H9 (cell line): Measurements from ENCODE around the gene FOXJ3. TPM values are rescaled to one million over a fixed set of nuclear protein-coding genes. Genes with fewer than 3 reads are reported as not detected.

Source experiments
- DNase-seq: peaks from one replicate; pipeline ENCODE4 v3.0.0-alpha.2; 2017
- H2AFZ ChIP-seq: one replicate; pipeline ENCODE4 v1.6.1; 2013; ENCODE audit warnings: mild to moderate bottlenecking, low read length, control low read depth, moderate library complexity
- H2AK5ac ChIP-seq: 2 replicates; pipeline ENCODE4 v1.6.1; 2013; ENCODE audit warnings: low read length, control low read depth, mixed read lengths; ENCODE audit not compliant: insufficient read length
- H2BK120ac ChIP-seq: one replicate; pipeline ENCODE4 v1.6.1; 2013; ENCODE audit warnings: low read depth, mild to moderate bottlenecking, low read length, control low read depth, inconsistent platforms; ENCODE audit not compliant: poor library complexity, severe bottlenecking
- H2BK12ac ChIP-seq: 2 replicates; pipeline ENCODE4 v1.6.1; 2013; ENCODE audit warnings: low read length, control low read depth, mixed read lengths, low read depth; ENCODE audit not compliant: insufficient read length
- H2BK15ac ChIP-seq: 2 replicates; pipeline ENCODE4 v1.6.1; 2013; ENCODE audit warnings: low read depth, low read length, control low read depth
- H2BK20ac ChIP-seq: one replicate; pipeline ENCODE4 v1.6.1; 2013; ENCODE audit warnings: low read depth, mild to moderate bottlenecking, low read length, control low read depth, inconsistent platforms; ENCODE audit not compliant: poor library complexity, severe bottlenecking
- H2BK5ac ChIP-seq: 2 replicates; pipeline ENCODE4 v1.6.1; 2013; ENCODE audit warnings: low read length, control low read depth, mixed read lengths; ENCODE audit not compliant: insufficient read length
- H3K14ac ChIP-seq: 2 replicates; pipeline ENCODE4 v1.6.1; 2013; ENCODE audit warnings: low read length, control low read depth; ENCODE audit not compliant: insufficient read depth
- H3K18ac ChIP-seq: 2 replicates; pipeline ENCODE4 v1.6.1; 2013; ENCODE audit warnings: low read depth, mild to moderate bottlenecking, mixed read lengths, low read length, control low read depth; ENCODE audit not compliant: insufficient read length
- H3K23ac ChIP-seq: 2 replicates; pipeline ENCODE4 v1.6.1; 2013; ENCODE audit warnings: low read length, control low read depth, mixed read lengths, low read depth; ENCODE audit not compliant: insufficient read length
- H3K23me2 ChIP-seq: 2 replicates; pipeline ENCODE4 v1.6.1; 2013; ENCODE audit warnings: low read depth, mild to moderate bottlenecking, mixed read lengths, low read length, control low read depth; ENCODE audit not compliant: insufficient read length, poor library complexity, severe bottlenecking
- H3K27ac ChIP-seq: 2 replicates; pipeline ENCODE4 v1.5.1; 2013; ENCODE audit warnings: low read length, control low read depth, mixed read lengths, low read depth; ENCODE audit not compliant: insufficient read length
- H3K27me3 ChIP-seq: 2 replicates; pipeline ENCODE4 v1.6.1; 2013; ENCODE audit warnings: low read length, control low read depth, inconsistent platforms; ENCODE audit not compliant: insufficient read depth
- H3K4ac ChIP-seq: 2 replicates; pipeline ENCODE4 v1.6.1; 2013; ENCODE audit warnings: low read depth, mild to moderate bottlenecking, control low read depth, inconsistent platforms, low read length, moderate library complexity
- H3K4me1 ChIP-seq: 2 replicates; pipeline ENCODE4 v1.6.1; 2013; ENCODE audit warnings: low read length, control low read depth, inconsistent platforms; ENCODE audit not compliant: insufficient read depth
- H3K4me2 ChIP-seq: 2 replicates; pipeline ENCODE4 v1.6.1; 2013; ENCODE audit warnings: low read length, control low read depth, mixed read lengths; ENCODE audit not compliant: insufficient read length, insufficient read depth
- H3K56ac ChIP-seq: 2 replicates; pipeline ENCODE4 v1.6.1; 2013; ENCODE audit warnings: low read depth, mild to moderate bottlenecking, mixed read lengths, low read length, control low read depth; ENCODE audit not compliant: insufficient read length
- H3K79me1 ChIP-seq: 2 replicates; pipeline ENCODE4 v1.6.1; 2013; ENCODE audit warnings: low read depth, mild to moderate bottlenecking, moderate library complexity, low read length, control low read depth, inconsistent platforms; ENCODE audit not compliant: insufficient read depth, poor library complexity, severe bottlenecking
- H3K79me2 ChIP-seq: 2 replicates; pipeline ENCODE4 v1.6.1; 2013; ENCODE audit warnings: low read length, control low read depth, inconsistent platforms; ENCODE audit not compliant: insufficient read depth
- H3K9ac ChIP-seq: 2 replicates; pipeline ENCODE4 v1.6.1; 2013; ENCODE audit warnings: low read length, control low read depth, mixed read lengths; ENCODE audit not compliant: insufficient read length; ENCODE audit errors: extremely low read depth
- H3K9me3 ChIP-seq: one replicate; pipeline ENCODE4 v1.6.1; 2013; ENCODE audit warnings: low read depth, low read length, inconsistent platforms; ENCODE audit not compliant: control insufficient read depth
- H3T11ph ChIP-seq: one replicate; pipeline ENCODE4 v1.6.1; 2013; ENCODE audit warnings: mild to moderate bottlenecking, low read length, control low read depth, inconsistent platforms
- H4K20me1 ChIP-seq: one replicate; pipeline ENCODE4 v1.6.1; 2013; ENCODE audit not compliant: control insufficient read depth, insufficient read length, insufficient read depth
- H4K5ac ChIP-seq: 2 replicates; pipeline ENCODE4 v1.6.1; 2013; ENCODE audit warnings: low read depth, mild to moderate bottlenecking, mixed read lengths, low read length, control low read depth; ENCODE audit not compliant: insufficient read length
- H4K8ac ChIP-seq: replicated peaks from 2 replicates; pipeline ENCODE4 v1.6.1; 2013; ENCODE audit warnings: low read length, control low read depth, mixed read lengths, low read depth; ENCODE audit not compliant: insufficient read length
- H4K91ac ChIP-seq: 2 replicates; pipeline ENCODE4 v1.6.1; 2013; ENCODE audit warnings: low read depth, mild to moderate bottlenecking, moderate library complexity, mixed read lengths, low read length, control low read depth; ENCODE audit not compliant: insufficient read length
- H3K27ac Mint-ChIP-seq, 3 experiments: 2 replicates in 2 of 3; 3 replicates in 1 of 3; pipeline ENCODE4 v1.8.0; 2020 to 2021; ENCODE audit warnings: mixed read lengths in 3 of 3, mild to moderate bottlenecking in 1 of 3, moderate library complexity in 1 of 3
- H3K27me3 Mint-ChIP-seq: 2 replicates; pipeline ENCODE4 v1.8.0; 2021; ENCODE audit warnings: low read depth, mild to moderate bottlenecking, moderate library complexity, mixed read lengths
- H3K36me3 Mint-ChIP-seq, 3 experiments: 2 replicates in 2 of 3; 3 replicates in 1 of 3; pipeline ENCODE4 v1.8.0; 2020 to 2021; ENCODE audit warnings: low read depth in 3 of 3, mixed read lengths in 3 of 3; ENCODE audit not compliant: insufficient read depth in 1 of 3
- H3K4me1 Mint-ChIP-seq, 2 experiments: 2 replicates each; pipeline ENCODE4 v1.8.0; 2020; ENCODE audit warnings: mixed read lengths in 2 of 2
- H3K4me3 Mint-ChIP-seq, 2 experiments: 2 replicates in 1 of 2; 3 replicates in 1 of 2; pipeline ENCODE4 v1.8.0; 2020 to 2021; ENCODE audit warnings: mild to moderate bottlenecking in 2 of 2, mixed read lengths in 2 of 2, moderate library complexity in 1 of 2
- H3K9me3 Mint-ChIP-seq, 2 experiments: 2 replicates in 1 of 2; 3 replicates in 1 of 2; pipeline ENCODE4 v1.8.0; 2020; ENCODE audit warnings: mild to moderate bottlenecking in 2 of 2, mixed read lengths in 2 of 2, moderate library complexity in 1 of 2
- total RNA-seq: library from RNA; stranded (reverse); gene quantifications from 2 replicates; pipeline ENCODE4 v1.2.1, GENCODE V29; 2021
- TF ChIP-seq, protein P1 (sequence below): fragments of 200-600 bp; sonication (generic); conservative IDR thresholded peaks from 3 replicates; pipeline ENCODE4 v1.8.0; 2021; ENCODE audit warnings: antibody characterized with exemption, mild to moderate bottlenecking

Gene FOXJ3
- total RNA-seq, 1 experiment from 2014 or later: 49.9 TPM

GRCh38 chr1:42370876-42371549, 36.0 kb upstream of the FOXJ3 start:
- no peaks in the 10 kb centered on the region for H3K36me3 Mint-ChIP-seq
- no peak overlapping the region for H3K4ac ChIP-seq
- peaks cover 8% of the 10 kb centered on the region in 2 experiments; a peak in 1 of 4 replicates for H3K4me1 Mint-ChIP-seq
- no peak overlapping the region for H2BK120ac ChIP-seq
- no peak overlapping the region for H4K91ac ChIP-seq
- no peak overlapping the region for H3T11ph ChIP-seq
- no peak overlapping the region for H3K27ac ChIP-seq
- no peaks in the 10 kb centered on the region for H3K9me3 ChIP-seq
- no peak overlapping the region for H3K14ac ChIP-seq
- H2BK20ac ChIP-seq: no peak overlapping the region
- no peak overlapping the region; a peak in 1 of 7 replicates for H3K27ac Mint-ChIP-seq
- no peak for DNase-seq
- no peak overlapping the region for H4K5ac ChIP-seq
- H3K23me2 ChIP-seq: no peaks in the 10 kb centered on the region
- no peaks in the 10 kb centered on the region for H3K4me1 ChIP-seq
- no peaks in the 10 kb centered on the region for H3K9me3 Mint-ChIP-seq
- TF ChIP-seq, protein P1, sequence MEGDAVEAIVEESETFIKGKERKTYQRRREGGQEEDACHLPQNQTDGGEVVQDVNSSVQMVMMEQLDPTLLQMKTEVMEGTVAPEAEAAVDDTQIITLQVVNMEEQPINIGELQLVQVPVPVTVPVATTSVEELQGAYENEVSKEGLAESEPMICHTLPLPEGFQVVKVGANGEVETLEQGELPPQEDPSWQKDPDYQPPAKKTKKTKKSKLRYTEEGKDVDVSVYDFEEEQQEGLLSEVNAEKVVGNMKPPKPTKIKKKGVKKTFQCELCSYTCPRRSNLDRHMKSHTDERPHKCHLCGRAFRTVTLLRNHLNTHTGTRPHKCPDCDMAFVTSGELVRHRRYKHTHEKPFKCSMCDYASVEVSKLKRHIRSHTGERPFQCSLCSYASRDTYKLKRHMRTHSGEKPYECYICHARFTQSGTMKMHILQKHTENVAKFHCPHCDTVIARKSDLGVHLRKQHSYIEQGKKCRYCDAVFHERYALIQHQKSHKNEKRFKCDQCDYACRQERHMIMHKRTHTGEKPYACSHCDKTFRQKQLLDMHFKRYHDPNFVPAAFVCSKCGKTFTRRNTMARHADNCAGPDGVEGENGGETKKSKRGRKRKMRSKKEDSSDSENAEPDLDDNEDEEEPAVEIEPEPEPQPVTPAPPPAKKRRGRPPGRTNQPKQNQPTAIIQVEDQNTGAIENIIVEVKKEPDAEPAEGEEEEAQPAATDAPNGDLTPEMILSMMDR: no peak
- peaks cover 20% of the 10 kb centered on the region for H3K27me3 Mint-ChIP-seq
- H2AK5ac ChIP-seq: no peak overlapping the region
- no peak overlapping the region for H3K23ac ChIP-seq
- no peak overlapping the region for H3K4me3 Mint-ChIP-seq
- H3K27me3 ChIP-seq: no peaks in the 10 kb centered on the region
- no peak overlapping the region for H2BK5ac ChIP-seq
- H4K20me1 ChIP-seq: no peaks in the 10 kb centered on the region
- no peak overlapping the region for H2BK12ac ChIP-seq
- H3K4me2 ChIP-seq: no peak overlapping the region
- no peak overlapping the region for H4K8ac ChIP-seq
- H3K9ac ChIP-seq: no peak overlapping the region
- H2AFZ ChIP-seq: no peak overlapping the region
- H3K56ac ChIP-seq: no peak overlapping the region
- H2BK15ac ChIP-seq: no peak overlapping the region
- no peaks in the 10 kb centered on the region for H3K79me1 ChIP-seq
- H3K18ac ChIP-seq: no peak overlapping the region
- no peaks in the 10 kb centered on the region for H3K79me2 ChIP-seq
